Left kidney (tissue), 2 donors: Measurements from ENCODE around the gene PDS5A. TPM values are rescaled to one million over a fixed set of nuclear protein-coding genes. Genes with fewer than 3 reads are reported as not detected.
"Not testable (repeated sequence)": the region's sequence is repeated elsewhere in the genome, so short reads cannot be mapped to it uniquely, and the experiment has no call there.

Source experiments
- DNase-seq: peaks from one replicate; pipeline ENCODE4 v3.0.0-alpha.2; 2013
- polyA plus RNA-seq: library from polyadenylated mRNA; unstranded; fragments of 120-200 nt; gene quantifications from one replicate; pipeline ENCODE4 v1.2.1, GENCODE V29; 2013; ENCODE audit not compliant: insufficient read length

PDS5A gene
- polyA plus RNA-seq, 1 donor: 80.8 TPM

DNA sequence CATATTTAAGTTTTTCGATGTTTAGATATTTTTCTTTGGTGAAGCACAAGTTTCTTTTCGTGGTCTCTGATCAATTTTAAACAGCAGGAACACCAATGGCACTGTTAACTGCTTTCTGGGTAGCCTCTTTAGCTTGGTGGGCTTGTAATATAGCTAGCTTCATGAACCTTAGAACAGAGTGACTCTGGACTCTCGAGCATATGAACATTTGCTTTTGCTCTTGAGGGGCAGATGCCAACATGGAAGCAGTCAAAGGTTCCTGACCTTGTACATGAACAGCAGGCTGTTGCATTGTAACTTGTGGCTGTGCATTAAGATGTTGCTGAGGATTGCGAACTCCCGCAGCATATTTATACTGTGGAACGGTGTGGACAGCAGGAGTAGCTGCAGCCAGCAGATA is 4.7 kb downstream of the PDS5A start:
- not testable (repeated sequence) for DNase-seq

DNA sequence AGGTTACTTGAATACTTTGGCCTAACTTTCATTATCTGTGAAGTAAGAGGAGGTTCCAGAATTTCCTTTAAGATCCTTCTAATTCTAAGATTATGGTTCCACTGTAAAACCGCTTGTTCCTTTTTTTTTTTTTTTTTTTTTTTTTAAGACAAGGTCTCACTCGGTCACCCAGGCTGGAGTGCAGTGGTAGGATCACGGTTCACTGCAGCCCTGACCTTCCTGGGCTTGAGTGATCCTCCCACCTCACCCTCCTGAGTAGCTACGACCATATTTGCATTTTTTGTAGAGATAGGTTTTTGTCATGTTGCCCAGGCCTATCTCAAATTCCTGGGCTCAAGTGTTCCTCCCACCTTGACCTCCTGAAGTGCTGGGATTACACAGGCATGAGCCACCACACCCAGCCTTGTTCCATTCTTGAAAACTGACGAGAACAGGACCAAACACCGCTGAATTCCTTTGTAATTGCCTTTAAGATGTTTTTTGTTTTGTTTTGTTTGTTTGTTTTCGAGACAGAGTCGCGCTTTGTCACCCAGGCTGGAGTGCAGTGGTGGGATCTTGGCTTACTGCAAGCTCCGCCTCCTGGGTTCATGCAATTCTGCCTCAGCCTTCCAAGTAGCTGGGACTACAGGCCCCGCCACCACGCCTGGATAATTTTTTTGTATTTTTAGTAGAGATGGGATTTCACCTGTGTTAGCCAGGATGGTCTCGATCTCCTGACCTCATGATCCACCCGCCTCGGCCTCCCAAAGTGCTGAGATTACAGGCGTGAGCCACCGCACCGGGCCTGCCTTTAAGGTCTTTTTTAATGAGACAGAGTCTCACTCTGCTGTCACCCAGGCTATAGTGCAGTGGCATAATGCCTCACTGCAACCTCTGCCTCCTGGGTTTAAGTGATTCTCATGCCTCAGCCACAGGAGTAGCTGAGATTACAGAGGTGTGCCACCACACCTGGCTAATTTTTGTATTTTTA is 6.8 kb downstream of the PDS5A start:
- peak; percentile 35 for DNase-seq

DNA sequence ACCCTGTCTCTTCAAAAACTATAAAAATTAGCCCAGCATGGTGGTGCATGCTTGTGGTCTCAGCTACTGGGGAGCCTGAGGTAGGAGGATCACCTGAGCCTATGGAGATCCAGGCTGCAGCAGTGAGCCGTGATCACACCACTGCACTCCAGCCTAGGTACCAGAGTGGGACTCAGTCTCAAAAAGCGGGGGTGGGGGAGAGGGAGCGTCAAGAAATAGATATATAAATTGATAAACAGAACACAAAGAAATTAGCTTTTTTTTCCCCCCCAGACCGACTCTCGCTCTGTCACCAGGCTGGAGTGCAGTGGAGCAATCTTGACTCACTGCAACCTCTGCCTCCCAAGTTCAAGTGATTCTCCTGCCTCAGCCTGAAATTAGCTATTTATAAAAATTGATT is 14.1 kb downstream of the PDS5A start:
- no peak for DNase-seq

DNA sequence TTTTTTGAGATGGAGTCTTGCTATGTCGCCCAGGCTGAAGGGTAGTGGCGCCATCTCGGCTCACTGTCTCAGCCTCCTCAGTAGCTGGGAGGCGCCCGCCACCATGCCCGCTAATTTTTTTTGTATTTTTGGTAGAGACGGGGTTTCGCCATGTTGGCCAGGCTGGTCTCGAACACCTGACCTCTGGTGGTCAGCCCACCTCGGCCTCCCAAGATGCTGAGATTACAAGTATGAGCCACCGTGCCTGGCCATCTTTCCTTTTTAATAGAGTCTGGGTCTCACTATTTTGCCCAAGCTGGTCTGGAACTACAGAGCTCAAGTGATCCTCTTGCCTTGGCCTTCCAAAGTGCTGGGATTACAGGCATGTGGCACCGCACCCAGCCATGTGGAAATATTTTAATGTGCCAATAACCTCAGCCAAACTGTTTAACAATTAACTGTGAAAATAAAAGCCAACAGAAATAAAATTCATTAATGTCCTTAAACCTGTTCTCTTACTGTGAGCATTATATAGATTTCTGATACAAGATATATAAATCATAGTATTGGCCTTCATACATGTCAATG is 16.3 kb downstream of the PDS5A start:
- DNase-seq: no peak

DNA sequence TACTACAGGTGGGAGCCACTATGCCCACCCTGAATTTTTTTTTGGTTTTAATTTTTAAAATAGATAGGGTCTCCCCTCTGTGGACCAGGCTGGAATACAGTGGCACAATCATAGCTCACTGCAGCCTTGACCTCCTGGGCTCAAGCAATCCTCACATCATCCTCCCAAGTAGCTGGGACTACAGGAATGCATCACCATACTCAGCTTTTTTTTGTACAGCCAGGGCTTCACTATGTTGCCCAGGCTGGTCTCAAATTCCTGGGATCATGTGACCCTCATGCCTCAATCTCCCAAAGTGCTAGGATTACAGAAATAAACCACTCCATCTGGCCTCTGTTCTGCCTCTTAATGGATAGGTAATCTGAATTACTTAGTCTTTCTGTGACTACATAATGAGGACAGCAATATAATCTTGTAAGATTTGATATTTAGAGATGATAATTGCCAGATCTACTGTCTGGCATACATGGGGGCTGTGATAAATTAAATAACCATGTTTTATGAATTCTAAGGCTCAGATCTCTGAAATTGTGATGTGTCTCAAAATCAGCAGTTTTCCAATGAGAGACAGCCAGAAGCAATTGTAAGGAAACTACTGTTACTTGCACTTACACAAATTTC is 26.7 kb downstream of the PDS5A start:
- no peak for DNase-seq

DNA sequence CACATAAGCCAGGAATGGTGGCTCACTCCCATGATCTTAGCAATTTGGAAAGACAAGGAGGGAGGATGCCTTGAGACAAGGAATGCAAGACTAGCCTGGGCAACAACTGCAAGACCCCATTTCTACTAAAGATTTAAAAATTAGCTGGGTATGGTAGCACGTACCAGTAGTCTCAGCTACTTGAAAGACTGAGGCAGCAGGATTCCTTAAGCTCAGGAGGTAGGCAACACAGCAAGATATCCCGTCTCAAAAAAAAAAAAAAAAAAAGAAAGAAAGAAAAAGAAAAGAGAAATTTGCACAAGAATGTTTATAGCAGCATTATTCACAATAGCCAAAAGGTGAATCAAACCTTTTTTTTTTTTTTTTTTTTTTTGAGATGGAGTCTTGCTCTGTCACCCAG is 29.7 kb downstream of the PDS5A start:
- DNase-seq: no peak

DNA sequence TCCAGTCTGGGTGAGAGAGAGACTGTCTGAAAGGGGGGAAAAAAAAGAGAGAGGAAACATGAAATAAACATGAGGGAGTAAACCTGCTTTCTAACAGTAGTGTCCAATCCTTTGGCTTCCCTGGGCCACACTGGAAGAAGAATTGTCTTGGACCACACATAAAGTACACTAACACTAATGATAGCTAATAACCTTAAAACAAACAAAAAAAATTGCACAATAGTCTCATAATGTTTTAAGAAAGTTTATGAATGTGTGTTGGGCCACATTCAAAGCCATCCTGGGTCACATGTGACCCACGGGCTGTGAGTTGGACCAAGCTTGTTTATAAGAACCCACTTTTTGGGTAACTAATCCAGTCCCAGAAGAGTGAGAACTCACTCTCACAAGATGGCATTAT is 30.3 kb downstream of the PDS5A start:
- DNase-seq: no peak

DNA sequence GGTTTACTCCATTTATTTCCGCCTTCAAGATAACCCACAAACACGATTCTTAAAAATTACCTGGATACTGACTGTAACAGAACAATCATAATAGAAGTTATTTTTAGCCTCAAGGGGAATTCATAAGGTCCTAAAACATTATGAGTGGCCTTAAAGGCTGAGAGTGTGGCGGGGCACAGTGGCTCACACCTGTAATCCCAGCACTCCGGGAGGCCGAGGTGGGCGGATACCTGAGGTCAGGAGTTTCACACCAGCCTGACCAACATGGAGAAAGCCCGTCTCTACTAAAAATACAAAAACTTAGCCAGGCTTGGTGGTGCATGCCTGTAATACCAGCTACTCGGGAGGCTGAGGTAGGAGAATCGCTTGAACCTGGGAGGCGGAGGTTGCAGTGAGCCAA is 33.5 kb downstream of the PDS5A start:
- DNase-seq: not testable (repeated sequence)

DNA sequence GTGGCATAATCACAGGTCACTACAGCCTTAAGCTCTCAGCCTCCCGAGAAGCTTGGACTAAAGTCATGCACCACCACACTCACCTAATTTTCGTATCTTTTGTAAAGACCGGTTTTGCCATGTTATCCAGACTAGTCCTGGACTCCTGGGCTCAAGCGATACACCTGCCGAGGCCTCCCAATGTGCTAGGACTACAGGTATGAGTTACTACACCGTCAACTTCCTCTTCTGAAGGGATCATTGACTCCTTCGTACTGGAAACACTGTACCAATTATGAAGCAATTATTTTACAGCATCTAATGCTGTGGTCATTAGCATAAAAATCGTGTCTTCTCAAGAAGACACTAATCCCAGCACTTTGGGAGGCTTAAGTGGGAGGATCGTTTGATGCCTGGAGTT is 35.2 kb downstream of the PDS5A start:
- DNase-seq: no peak

DNA sequence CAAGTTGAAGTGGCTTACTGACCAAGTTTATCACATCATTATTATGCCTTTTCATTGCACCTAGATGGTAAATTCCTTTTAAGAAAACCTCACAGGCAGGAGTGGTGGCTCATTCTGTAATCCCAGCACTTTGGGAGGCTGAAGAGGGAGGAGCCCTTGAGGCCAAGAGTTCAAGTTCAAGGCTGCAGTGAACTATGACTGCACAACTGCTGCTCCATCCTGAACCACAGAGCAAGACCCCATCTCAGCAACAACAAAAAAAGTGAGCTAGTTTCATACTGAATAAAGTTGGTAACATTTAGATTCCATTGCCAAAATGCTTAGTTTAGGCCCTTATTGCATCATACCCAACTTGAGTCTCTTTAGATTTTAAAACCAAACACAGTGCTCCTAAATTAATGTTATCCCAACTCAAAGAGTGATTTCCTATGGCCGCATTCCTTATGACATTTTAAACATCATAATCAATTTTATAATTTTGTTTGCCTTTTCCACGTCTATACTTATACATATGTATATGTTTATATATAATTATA is 36.0 kb downstream of the PDS5A start:
- no peak for DNase-seq

DNA sequence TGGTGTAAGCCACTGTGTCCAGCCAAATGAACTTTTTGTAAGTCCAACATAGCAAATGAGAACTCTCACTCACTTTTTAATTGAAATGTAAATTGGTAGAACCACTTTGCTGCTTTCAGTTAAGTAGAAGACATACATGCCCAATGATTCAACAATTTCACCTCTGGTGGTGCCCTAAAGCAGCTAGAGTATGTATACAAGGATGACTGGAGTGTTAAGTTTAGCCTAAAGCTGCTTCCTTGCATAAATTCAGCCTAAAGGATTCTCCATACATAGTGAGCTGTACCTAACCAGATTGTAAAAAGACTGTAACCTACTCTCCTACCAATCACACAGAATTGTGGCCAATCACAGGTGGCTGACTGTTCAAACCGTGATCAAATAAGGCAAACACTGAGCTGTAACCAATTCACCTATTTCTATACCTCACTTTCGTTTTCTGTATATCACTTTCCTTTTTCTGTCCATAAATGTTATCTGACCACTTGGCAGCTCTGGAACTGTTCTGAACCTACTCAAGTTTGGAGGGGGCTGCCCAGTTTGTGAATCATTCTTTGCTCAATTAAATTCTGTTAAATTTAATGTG is 39.9 kb downstream of the PDS5A start:
- no peak for DNase-seq

DNA sequence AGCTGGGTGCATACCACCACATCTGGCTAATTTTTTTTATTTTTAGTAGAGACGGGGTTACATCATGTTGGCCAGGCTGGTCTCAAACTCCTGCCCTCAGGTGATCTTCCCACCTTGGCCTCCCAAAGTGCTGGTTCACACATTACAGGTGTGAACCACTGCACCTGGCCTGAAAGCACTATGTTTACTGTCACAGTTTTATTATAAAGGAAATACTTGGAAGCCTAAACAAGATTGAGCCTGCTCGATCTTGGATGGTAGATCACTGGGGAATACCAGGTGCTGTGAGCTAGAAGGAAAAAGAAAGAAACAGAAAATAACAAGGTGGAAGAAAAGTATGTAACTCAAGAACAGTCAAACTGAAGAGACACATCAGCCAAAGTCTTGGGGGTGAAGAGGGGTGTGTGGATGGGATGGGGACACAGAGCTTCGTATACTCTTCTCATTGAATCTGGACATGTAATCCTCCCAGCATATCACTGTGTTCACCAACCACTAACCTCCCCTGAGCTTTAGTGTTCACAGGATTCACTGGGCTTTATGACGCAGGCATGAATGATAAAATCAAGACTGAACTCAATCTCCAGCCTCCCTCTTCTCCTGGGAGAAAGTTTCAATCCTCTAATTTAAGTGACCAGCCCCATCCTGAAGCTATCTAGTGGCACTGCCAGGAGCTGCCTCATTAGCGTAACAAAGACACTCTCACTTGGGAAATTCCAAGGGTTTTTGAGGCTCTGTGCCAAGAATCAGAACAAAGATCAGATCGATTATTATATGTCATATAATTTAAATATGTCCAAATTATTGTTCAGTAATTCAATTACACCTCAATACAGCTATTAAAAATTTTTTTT is 40.9 kb downstream of the PDS5A start:
- DNase-seq: no peak

DNA sequence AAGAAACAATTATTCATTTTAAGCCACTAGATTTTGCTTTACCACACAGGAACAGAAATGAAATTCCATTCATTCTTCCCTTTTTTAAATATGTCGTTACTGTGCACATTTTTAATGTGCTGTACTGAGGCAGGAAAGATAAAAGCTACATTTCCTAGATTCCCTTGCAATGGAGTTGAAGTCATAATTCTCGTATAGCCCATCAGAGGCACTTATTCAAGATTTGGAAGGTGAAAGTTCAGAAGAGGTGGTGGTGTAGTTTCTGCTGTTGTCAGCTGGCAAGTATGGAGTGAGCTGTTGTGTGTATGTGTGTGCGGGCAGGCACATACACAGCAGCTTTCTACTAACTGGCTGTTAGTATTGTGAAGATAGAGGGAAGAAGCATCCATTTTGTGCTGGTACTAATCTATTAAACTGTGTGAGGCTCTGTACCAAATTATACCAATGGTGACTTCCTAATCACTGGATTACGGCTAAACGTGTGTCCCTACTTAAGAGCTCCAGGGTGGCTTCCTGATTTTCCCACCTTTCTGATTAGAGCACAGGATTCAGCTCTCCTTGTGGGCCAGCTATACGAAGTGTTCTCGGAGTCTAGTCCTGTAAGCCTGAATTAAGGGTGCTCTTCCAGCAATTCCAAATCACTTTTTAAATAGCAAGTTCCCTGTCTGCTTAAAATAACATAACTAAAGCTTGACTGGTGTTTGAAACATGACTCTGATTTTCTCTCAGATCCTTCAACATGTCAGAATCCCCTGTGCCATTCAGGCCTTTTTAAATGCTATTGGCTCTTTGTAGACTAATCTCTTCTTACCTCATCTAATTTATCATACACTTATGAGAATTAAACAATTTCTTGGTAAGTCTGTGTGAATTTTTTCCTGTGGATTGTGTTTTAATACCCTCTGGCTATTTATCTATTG is 43.8 kb downstream of the PDS5A start:
- no peak for DNase-seq

DNA sequence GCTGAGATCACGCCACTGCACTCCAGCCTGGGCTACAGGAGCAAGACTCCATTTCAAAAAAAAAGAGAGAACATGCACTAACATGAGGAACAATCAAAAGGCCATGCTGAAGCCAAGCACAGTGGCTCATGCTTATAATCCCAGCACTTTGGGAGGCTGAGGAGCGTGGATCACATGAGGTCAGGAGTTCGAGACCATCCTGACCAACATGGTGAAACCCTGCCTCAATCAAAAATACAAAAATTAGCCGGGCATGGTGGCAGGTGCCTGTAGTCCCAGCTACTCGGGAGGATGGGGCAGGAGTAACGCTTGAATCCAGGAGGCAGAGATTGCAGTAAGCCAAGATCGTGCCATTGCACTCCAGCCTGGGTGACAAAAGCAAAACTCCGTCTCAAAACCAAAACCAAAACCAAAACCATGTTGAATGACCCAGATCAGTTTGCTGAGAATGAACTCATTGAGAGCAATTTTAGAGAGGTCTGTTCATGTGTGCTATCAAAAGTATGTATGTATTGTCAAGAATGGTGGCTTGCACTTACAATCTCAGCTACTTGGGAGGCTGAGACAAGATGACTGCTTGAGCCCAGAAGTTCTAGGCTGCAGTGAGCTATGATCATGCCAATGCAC is 44.8 kb downstream of the PDS5A start:
- DNase-seq: no peak

DNA sequence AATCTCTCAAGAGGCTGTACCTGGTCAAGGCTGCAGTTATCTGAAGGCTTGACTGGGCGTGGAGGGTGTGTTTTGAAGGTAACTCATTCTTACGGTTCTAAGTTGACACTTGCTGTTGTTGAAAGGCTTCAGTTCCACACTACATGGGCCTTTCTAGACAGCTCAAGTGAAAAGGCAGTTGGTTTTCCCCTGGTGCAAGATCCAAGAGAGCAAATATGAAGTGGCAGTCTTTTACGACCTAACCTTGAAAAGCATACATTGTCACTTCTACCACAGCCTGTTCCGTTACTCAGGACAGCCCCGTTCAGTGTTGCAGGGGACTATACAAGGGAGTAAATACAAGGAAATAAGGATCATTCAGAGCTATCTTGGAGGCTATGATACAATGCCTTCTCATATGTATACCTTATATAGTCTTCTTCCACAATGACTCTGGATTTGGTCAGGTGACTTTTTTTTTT is 46.2 kb downstream of the PDS5A start:
- no peak for DNase-seq

DNA sequence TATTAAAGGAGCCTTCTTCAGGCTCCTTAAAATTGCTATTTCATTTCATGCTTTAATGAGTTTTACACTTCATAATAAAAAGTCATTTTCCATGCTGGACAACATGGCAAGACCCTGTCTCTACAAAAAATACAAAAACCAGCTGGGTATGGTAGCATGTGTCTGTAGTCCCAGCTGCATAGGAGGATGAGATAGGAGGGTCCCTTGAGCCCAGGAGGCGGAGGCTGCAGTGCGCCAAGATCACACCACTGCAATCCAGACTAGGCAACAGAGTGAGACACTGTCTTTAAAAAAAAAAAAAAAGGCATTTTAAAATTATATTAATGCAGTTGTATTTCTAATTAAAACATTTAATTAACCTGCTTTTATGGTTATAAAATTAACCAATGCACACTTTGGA is 49.2 kb downstream of the PDS5A start:
- no peak for DNase-seq

DNA sequence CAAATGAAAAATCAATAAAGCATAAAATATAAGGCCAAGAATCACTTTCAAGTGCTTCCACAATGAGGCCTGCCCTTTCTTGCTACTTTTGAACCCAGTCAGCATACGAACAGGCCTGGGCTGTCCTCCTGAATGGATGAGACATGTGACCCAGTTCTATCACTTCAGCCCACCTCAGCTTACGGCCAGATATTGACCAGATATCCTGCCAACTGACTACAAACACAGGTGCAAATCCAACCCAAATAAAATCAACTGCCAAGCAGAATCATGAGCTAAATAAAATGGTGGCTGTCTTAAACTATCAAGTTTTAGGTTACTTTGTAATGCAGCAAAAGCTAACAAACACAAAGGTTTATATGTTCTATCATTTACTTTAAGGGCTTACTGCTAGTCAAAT is 53.7 kb downstream of the PDS5A start:
- no peak for DNase-seq

DNA sequence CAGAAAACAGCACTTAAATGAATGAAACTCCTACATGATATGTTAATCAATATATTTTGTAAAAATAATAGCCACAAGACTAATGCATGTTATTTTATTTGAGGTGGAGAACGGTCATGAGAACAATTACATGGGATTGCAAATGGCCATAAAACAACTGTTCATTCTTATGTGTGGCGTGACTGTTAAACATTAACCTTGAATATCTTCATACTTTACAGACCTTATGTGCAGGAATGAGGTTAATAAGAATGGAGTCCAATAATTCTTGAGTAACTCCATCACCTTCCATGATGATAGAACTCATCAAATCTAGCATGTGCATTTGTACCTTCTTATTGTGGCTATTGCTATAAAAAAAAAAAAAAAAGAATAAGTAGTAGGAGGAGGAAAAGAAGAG is 55.3 kb downstream of the PDS5A start:
- DNase-seq: no peak

DNA sequence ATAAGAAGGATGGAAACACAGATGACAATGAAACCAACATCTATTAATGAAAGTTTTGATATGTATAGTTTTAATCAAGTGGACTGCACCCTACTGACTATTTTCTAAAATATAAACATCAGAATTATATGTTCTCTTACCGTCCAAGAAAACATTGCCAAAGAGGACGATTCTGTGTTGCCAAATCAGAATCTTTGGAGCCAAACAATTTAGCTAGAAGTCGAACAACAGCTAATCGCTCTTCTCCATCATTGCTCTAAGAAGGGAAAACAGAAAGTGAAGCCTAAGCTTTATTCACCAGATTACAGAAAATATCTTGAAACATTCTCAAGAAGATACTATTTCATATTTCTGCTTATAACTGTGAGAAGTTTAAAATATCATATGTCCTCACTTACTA is 64.2 kb downstream of the PDS5A start:
- no peak for DNase-seq

DNA sequence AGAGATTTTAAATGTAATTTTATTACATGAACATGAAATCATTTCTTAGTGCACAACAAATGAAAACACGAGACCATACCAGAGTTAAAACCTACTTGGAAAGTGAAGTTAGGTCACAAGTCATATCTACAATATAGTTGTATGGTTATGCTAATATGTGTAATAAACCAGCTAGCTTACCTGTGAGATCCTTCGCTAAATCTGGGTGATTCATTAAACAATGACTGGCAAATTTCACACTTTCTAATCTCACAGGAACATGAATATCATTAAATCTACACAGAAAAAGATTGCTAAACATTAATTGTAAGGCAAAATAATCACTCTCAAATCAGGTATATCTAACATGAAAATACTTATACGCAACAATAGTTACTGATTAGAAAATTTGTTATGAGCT is 67.6 kb downstream of the PDS5A start:
- no peak for DNase-seq
